ENCODE data around the gene THAP4. TPM values are rescaled to one million over a fixed set of nuclear protein-coding genes. Genes with fewer than 3 reads are reported as not detected.

The THAP4 gene
- total RNA-seq, 2 donors from 2014 or later = 54.6 to 66.1 TPM

GRCh38 chr2:241675885-241676284 lies 38.9 kb upstream of the THAP4 start:
- H3K4me1 ChIP-seq (ENCODE audit: control insufficient read depth, insufficient read depth, low read length) = no peaks in the 10 kb centered on the region
- H3K27me3 ChIP-seq (ENCODE audit: control insufficient read depth, insufficient read depth, low read length, poor library complexity, severe bottlenecking) = no peaks in the 10 kb centered on the region
- Mint-ChIP-seq H3K9me3 (no peaks in the 10 kb centered on the region), H3K36me3 (ENCODE audit: low read depth) (peaks cover 57% of the 10 kb centered on the region), H3K27me3 (ENCODE audit: insufficient read depth) (no peaks in the 10 kb centered on the region), H3K4me3 (no peak overlapping the region), H3K4me1 (no peaks in the 10 kb centered on the region), H3K27ac (no peak overlapping the region)
- WGBS, 2 experiments (ENCODE audit: insufficient coverage in 1 of 2, insufficient read length in 1 of 2) = 88 to 95% methylated on average over 16 to 17 of the region's 17 CpGs
- no peaks in the 10 kb centered on the region for H3K9me3 ChIP-seq (ENCODE audit: control insufficient read depth, low read length)
- TF ChIP-seq, protein P1, sequence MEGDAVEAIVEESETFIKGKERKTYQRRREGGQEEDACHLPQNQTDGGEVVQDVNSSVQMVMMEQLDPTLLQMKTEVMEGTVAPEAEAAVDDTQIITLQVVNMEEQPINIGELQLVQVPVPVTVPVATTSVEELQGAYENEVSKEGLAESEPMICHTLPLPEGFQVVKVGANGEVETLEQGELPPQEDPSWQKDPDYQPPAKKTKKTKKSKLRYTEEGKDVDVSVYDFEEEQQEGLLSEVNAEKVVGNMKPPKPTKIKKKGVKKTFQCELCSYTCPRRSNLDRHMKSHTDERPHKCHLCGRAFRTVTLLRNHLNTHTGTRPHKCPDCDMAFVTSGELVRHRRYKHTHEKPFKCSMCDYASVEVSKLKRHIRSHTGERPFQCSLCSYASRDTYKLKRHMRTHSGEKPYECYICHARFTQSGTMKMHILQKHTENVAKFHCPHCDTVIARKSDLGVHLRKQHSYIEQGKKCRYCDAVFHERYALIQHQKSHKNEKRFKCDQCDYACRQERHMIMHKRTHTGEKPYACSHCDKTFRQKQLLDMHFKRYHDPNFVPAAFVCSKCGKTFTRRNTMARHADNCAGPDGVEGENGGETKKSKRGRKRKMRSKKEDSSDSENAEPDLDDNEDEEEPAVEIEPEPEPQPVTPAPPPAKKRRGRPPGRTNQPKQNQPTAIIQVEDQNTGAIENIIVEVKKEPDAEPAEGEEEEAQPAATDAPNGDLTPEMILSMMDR (conservative IDR thresholded peaks at IDR 0.05) = peak; percentile 26
- peaks cover 29% of the 10 kb centered on the region for H3K36me3 ChIP-seq (ENCODE audit: control insufficient read depth, insufficient read depth, low read length)
- no peak overlapping the region for H3K27ac ChIP-seq (ENCODE audit: low read depth, low read length)
- no peak overlapping the region for H3K9ac ChIP-seq (ENCODE audit: extremely low read depth, low read length, poor library complexity, severe bottlenecking)
- no peak overlapping the region for H3K4me3 ChIP-seq (ENCODE audit: low read length)
- DNase-seq = no peak

DNA sequence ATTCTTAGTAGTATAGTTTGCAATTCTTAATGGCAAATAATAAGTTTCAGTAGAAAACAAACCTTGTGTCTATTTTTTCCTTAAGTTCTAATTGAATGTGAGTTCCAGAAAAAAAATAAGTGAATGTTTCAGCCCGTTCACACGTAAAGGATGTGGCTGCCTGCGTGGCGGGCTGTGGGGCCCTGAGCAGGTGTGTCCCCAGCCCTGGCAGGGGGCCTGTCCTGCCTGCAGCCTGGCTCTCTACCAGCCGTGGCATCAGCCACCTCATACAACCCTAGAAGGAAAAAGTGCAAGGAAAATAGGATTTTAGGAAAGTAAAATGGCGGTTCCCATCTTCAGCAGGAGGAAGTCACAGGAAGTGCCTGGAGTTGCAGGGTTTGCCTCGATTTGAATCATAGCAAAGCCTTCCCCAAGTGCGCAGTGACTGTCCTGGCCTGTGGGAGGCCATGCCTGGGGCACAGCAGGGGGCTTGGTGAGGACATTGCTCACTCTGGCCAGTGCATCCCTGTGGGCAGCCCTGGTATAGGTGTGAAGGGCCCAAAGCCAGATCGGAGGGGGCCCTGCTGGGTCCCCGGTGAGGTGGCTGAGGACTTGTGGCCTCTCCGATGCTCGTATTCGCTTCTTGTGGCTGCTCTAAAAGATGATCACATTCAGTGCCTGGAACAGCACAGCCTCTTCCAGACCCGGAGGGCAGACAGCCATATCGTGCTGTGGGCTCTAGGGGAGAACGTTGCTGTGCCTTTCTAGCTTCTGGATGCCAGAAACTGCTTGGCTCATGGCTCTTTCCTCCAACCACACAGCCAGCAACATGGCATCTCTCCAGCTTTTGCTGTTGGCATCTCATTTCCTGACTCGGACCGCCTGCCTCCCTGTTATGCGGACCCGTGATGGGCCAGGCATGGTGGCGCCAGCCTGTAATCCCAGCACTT lies 37.1 kb upstream of the THAP4 start:
- H3K27me3 ChIP-seq (ENCODE audit: control insufficient read depth, insufficient read depth, low read length, poor library complexity, severe bottlenecking) = no peaks in the 10 kb centered on the region
- Mint-ChIP-seq H3K4me3 (no peak overlapping the region), H3K4me1 (no peaks in the 10 kb centered on the region), H3K9me3 (no peaks in the 10 kb centered on the region), H3K27me3 (ENCODE audit: insufficient read depth) (no peaks in the 10 kb centered on the region), H3K36me3 (ENCODE audit: low read depth) (peaks cover 55% of the 10 kb centered on the region), H3K27ac (peak overlapping the region; percentile 83)
- no peak overlapping the region for H3K9ac ChIP-seq (ENCODE audit: extremely low read depth, low read length, poor library complexity, severe bottlenecking)
- 92 to 94% methylated on average over 18 to 21 of the region's 21 CpGs for WGBS, 2 experiments (ENCODE audit: insufficient coverage in 1 of 2, insufficient read length in 1 of 2)
- no peaks in the 10 kb centered on the region for H3K9me3 ChIP-seq (ENCODE audit: control insufficient read depth, low read length)
- TF ChIP-seq, protein P1 (conservative IDR thresholded peaks at IDR 0.05) = peak; percentile 58
- H3K4me3 ChIP-seq (ENCODE audit: low read length) = no peak overlapping the region
- DNase-seq = peak; percentile 72
- H3K27ac ChIP-seq (ENCODE audit: low read depth, low read length) = peak overlapping the region; percentile 24
- peaks cover 28% of the 10 kb centered on the region for H3K36me3 ChIP-seq (ENCODE audit: control insufficient read depth, insufficient read depth, low read length)
- no peaks in the 10 kb centered on the region for H3K4me1 ChIP-seq (ENCODE audit: control insufficient read depth, insufficient read depth, low read length)

- no peaks in the 10 kb centered on the region for H3K4me1 ChIP-seq (ENCODE audit: control insufficient read depth, insufficient read depth, low read length)
- H3K4me3 Mint-ChIP-seq = no peak overlapping the region
- H3K4me1 Mint-ChIP-seq = no peaks in the 10 kb centered on the region
- no peaks in the 10 kb centered on the region for H3K27me3 Mint-ChIP-seq (ENCODE audit: insufficient read depth)
- no peaks in the 10 kb centered on the region for H3K27me3 ChIP-seq (ENCODE audit: control insufficient read depth, insufficient read depth, low read length, poor library complexity, severe bottlenecking)
- WGBS, 2 experiments (ENCODE audit: insufficient coverage in 1 of 2, insufficient read length in 1 of 2) = 90 to 92% methylated on average over 6 to 18 of the region's 18 CpGs
- H3K27ac ChIP-seq (ENCODE audit: low read depth, low read length) = no peak overlapping the region
- H3K27ac Mint-ChIP-seq = peak overlapping the region; percentile 83
- no peaks in the 10 kb centered on the region for H3K9me3 ChIP-seq (ENCODE audit: control insufficient read depth, low read length)
- no peak for DNase-seq
- TF ChIP-seq, protein P1 (conservative IDR thresholded peaks at IDR 0.05) = no peak
- no peaks in the 10 kb centered on the region for H3K9me3 Mint-ChIP-seq
- H3K36me3 Mint-ChIP-seq (ENCODE audit: low read depth) = peaks cover 56% of the 10 kb centered on the region
- H3K4me3 ChIP-seq (ENCODE audit: low read length) = no peak overlapping the region
- peaks cover 26% of the 10 kb centered on the region for H3K36me3 ChIP-seq (ENCODE audit: control insufficient read depth, insufficient read depth, low read length)
- no peak overlapping the region for H3K9ac ChIP-seq (ENCODE audit: extremely low read depth, low read length, poor library complexity, severe bottlenecking)
These were observed 36.3 kb upstream of the THAP4 start for GRCh38 chr2:241673189-241673663.

Data from endodermal cell (in vitro differentiated cells).